Activated CD4-positive, alpha-beta memory T cell treated with anti-CD3 and anti-CD28 coated beads for 36 hours (primary cell): ENCODE data around the gene SYPL1. TPM values are rescaled to one million over a fixed set of nuclear protein-coding genes. Genes with fewer than 3 reads are reported as not detected.

Experiments
- CTCF ChIA-PET: fragments of 350-600 bp; sonication (Branson Sonifier 250); formaldehyde crosslinking; loops from one replicate; lab custom pipeline; 2021; ENCODE audit warnings: antibody characterized with exemption, inconsistent platforms; lab: Charles Lee
- POLR2A ChIA-PET: fragments of 350-600 bp; sonication (Branson Sonifier 250); formaldehyde crosslinking; loops from one replicate; lab custom pipeline; 2021; ENCODE audit warnings: antibody characterized with exemption; lab: Charles Lee
- DNase-seq: peaks from one replicate; pipeline ENCODE4 v3.0.0-alpha.2; 2020
- H3K27ac Mint-ChIP-seq: one replicate; pipeline ENCODE4 v1.8.0; 2021; ENCODE audit warnings: mixed read lengths
- H3K27me3 Mint-ChIP-seq: one replicate; pipeline ENCODE4 v1.8.0; 2021; ENCODE audit warnings: mixed read lengths
- H3K36me3 Mint-ChIP-seq: one replicate; pipeline ENCODE4 v1.8.0; 2021; ENCODE audit warnings: mixed read lengths
- H3K4me1 Mint-ChIP-seq: one replicate; pipeline ENCODE4 v1.8.0; 2021; ENCODE audit warnings: low read depth, mixed read lengths
- H3K4me3 Mint-ChIP-seq: one replicate; pipeline ENCODE4 v1.8.0; 2021; ENCODE audit warnings: mild to moderate bottlenecking, mixed read lengths
- H3K9me3 Mint-ChIP-seq: one replicate; pipeline ENCODE4 v1.8.0; 2021; ENCODE audit warnings: mixed read lengths
- intact Hi-C: fragments of 100-400 bp; cut with micrococcal nuclease; formaldehyde crosslinking; loops from one replicate; pipeline ENCODE4 v1.15.1; 2023
- total RNA-seq, 2 experiments: library from RNA; stranded (reverse); gene quantifications; one replicate each; pipeline ENCODE4 v1.2.3, GENCODE V29; 2021

Gene SYPL1
- total RNA-seq, 2 experiments from 2014 or later, result 27.4 to 29.1 TPM

GRCh38 chr7:106071356-106071998, 40.6 kb downstream of the SYPL1 start:
- H3K27me3 Mint-ChIP-seq, result no peaks in the 10 kb centered on the region
- POLR2A ChIA-PET, result interaction anchor here (1.1 to 1.3 kb wide), 2 partner anchors 40 to 43 kb away, joined by 5 to 12 read pairs; partner anchors contain the start of gene SYPL1
- no peaks in the 10 kb centered on the region for H3K9me3 Mint-ChIP-seq

GRCh38 chr7:106070567-106071254, 41.4 kb downstream of the SYPL1 start:
- Mint-ChIP-seq H3K36me3 (no peaks in the 10 kb centered on the region), H3K4me1 (peaks cover 26% of the 10 kb centered on the region)
- POLR2A ChIA-PET, result interaction anchor here (1.0 to 1.3 kb wide), 2 partner anchors 41 kb away, joined by 3 to 12 read pairs; partner anchors contain the start of gene SYPL1

More at GRCh38 chr7:106071356-106071998, 40.6 kb downstream of the SYPL1 start:
- CTCF ChIA-PET, result interaction anchor here (0.6 to 2.6 kb wide), 12 partner anchors 9 to 408 kb away, joined by 3 to 20 read pairs (median 3); no protein-coding TSS in a partner anchor
- Mint-ChIP-seq H3K27ac (peak overlapping the region; percentile 92), H3K4me1 (peaks cover 26% of the 10 kb centered on the region), H3K4me3 (peak overlapping the region; percentile 62), H3K36me3 (no peaks in the 10 kb centered on the region)
- peak; percentile 67 for DNase-seq
- intact Hi-C loops, result loop anchor here (1.0 kb wide), 3 partner anchors 14 to 55 kb away; partner anchors contain the start of gene SYPL1

GRCh38 chr7:106070201-106070551, 41.9 kb downstream of the SYPL1 start:
- H3K9me3 Mint-ChIP-seq, result no peaks in the 10 kb centered on the region
- H3K27ac Mint-ChIP-seq, result no peak overlapping the region
- peaks cover 26% of the 10 kb centered on the region for H3K4me1 Mint-ChIP-seq
- no peak for DNase-seq
- intact Hi-C loops, result no loop called here
- no peak overlapping the region for H3K4me3 Mint-ChIP-seq
- no peaks in the 10 kb centered on the region for H3K36me3 Mint-ChIP-seq
- CTCF ChIA-PET, result interaction anchor here (1.9 to 2.6 kb wide), 2 partner anchors 13 to 85 kb away, joined by 8 to 20 read pairs; no protein-coding TSS in a partner anchor
- H3K27me3 Mint-ChIP-seq, result no peaks in the 10 kb centered on the region
- POLR2A ChIA-PET, result interaction anchor here (1.0 kb wide), 1 partner anchor 42 kb away, joined by 3 read pairs; the partner anchor contains the start of gene SYPL1

More at GRCh38 chr7:106070567-106071254, 41.4 kb downstream of the SYPL1 start:
- no peaks in the 10 kb centered on the region for H3K9me3 Mint-ChIP-seq
- H3K27me3 Mint-ChIP-seq, result no peaks in the 10 kb centered on the region
- H3K27ac Mint-ChIP-seq, result peak overlapping the region; percentile 92
- no peak overlapping the region for H3K4me3 Mint-ChIP-seq
- intact Hi-C loops, result loop anchor here (1.0 kb wide), 3 partner anchors 13 to 56 kb away; partner anchors contain the start of gene SYPL1
- CTCF ChIA-PET, result interaction anchor here (1.5 to 2.6 kb wide), 6 partner anchors 13 to 106 kb away, joined by 3 to 20 read pairs (median 6); no protein-coding TSS in a partner anchor
- no peak for DNase-seq

- H3K4me3 Mint-ChIP-seq, result no peak overlapping the region
- no peaks in the 10 kb centered on the region for H3K9me3 Mint-ChIP-seq
- ChIA-PET POLR2A (interaction anchor here (1.0 kb wide), 1 partner anchor 42 kb away, joined by 3 read pairs; the partner anchor contains the start of gene SYPL1), CTCF (interaction anchor here (0.8 to 2.6 kb wide), 3 partner anchors 12 to 84 kb away, joined by 3 to 20 read pairs (median 4); no protein-coding TSS in a partner anchor)
- intact Hi-C loops, result no loop called here
- peak overlapping the region; percentile 21 for H3K27ac Mint-ChIP-seq
- H3K36me3 Mint-ChIP-seq, result no peaks in the 10 kb centered on the region
- H3K4me1 Mint-ChIP-seq, result peaks cover 26% of the 10 kb centered on the region
- H3K27me3 Mint-ChIP-seq, result no peaks in the 10 kb centered on the region
- no peak for DNase-seq
Measured at GRCh38 chr7:106069471-106070200, 42.5 kb downstream of the SYPL1 start.

GRCh38 chr7:106068986-106069385, 43.1 kb downstream of the SYPL1 start:
- no peak for DNase-seq
- intact Hi-C loops, result no loop called here
- Mint-ChIP-seq H3K27me3 (no peaks in the 10 kb centered on the region), H3K4me3 (no peak overlapping the region), H3K36me3 (no peaks in the 10 kb centered on the region), H3K4me1 (peaks cover 26% of the 10 kb centered on the region), H3K27ac (no peak overlapping the region), H3K9me3 (no peaks in the 10 kb centered on the region)
- POLR2A ChIA-PET, result no interaction called here
- CTCF ChIA-PET, result interaction anchor here (0.8 to 1.3 kb wide), 2 partner anchors 13 to 85 kb away, joined by 3 to 4 read pairs; no protein-coding TSS in a partner anchor

GRCh38 chr7:106068538-106068961, 43.6 kb downstream of the SYPL1 start:
- ChIA-PET POLR2A (no interaction called here), CTCF (interaction anchor here (1.3 to 1.4 kb wide), 2 partner anchors 11 to 85 kb away, joined by 3 read pairs; no protein-coding TSS in a partner anchor)
- H3K9me3 Mint-ChIP-seq, result no peaks in the 10 kb centered on the region
- intact Hi-C loops, result no loop called here
- no peak overlapping the region for H3K4me3 Mint-ChIP-seq
- no peaks in the 10 kb centered on the region for H3K27me3 Mint-ChIP-seq
- H3K27ac Mint-ChIP-seq, result no peak overlapping the region
- no peak for DNase-seq
- H3K36me3 Mint-ChIP-seq, result no peaks in the 10 kb centered on the region
- H3K4me1 Mint-ChIP-seq, result peaks cover 26% of the 10 kb centered on the region

- Mint-ChIP-seq H3K27me3 (no peaks in the 10 kb centered on the region), H3K36me3 (no peaks in the 10 kb centered on the region), H3K27ac (no peak overlapping the region), H3K4me3 (no peak overlapping the region), H3K4me1 (peaks cover 27% of the 10 kb centered on the region), H3K9me3 (no peaks in the 10 kb centered on the region)
- POLR2A ChIA-PET, result interaction anchor here (1.1 kb wide), 1 partner anchor 44 kb away, joined by 3 read pairs; the partner anchor contains the start of gene SYPL1
- CTCF ChIA-PET, result interaction anchor here (1.4 kb wide), 1 partner anchor 10 kb away, joined by 3 read pairs; no protein-coding TSS in a partner anchor
- no peak for DNase-seq
- intact Hi-C loops, result no loop called here
Measured at GRCh38 chr7:106067678-106068077, 44.4 kb downstream of the SYPL1 start.

- no peak for DNase-seq
- POLR2A ChIA-PET, result no interaction called here
- H3K36me3 Mint-ChIP-seq, result no peaks in the 10 kb centered on the region
- H3K9me3 Mint-ChIP-seq, result no peaks in the 10 kb centered on the region
- CTCF ChIA-PET, result interaction anchor here (1.0 to 1.3 kb wide), 2 partner anchors 86 to 88 kb away, joined by 3 to 5 read pairs; no protein-coding TSS in a partner anchor
- intact Hi-C loops, result no loop called here
- no peak overlapping the region for H3K27ac Mint-ChIP-seq
- peaks cover 13% of the 10 kb centered on the region for H3K4me1 Mint-ChIP-seq
- H3K4me3 Mint-ChIP-seq, result no peak overlapping the region
- H3K27me3 Mint-ChIP-seq, result no peaks in the 10 kb centered on the region
Measured at GRCh38 chr7:106065575-106066500, 46.3 kb downstream of the SYPL1 start.

- Mint-ChIP-seq H3K36me3 (no peaks in the 10 kb centered on the region), H3K27ac (no peak overlapping the region), H3K4me1 (peaks cover 10% of the 10 kb centered on the region), H3K9me3 (no peaks in the 10 kb centered on the region), H3K4me3 (no peak overlapping the region), H3K27me3 (no peaks in the 10 kb centered on the region)
- DNase-seq, result no peak
- POLR2A ChIA-PET, result no interaction called here
- intact Hi-C loops, result no loop called here
- CTCF ChIA-PET, result interaction anchor here (1.3 kb wide), 1 partner anchor 87 kb away, joined by 5 read pairs; no protein-coding TSS in a partner anchor
Measured at GRCh38 chr7:106064771-106065574, 47.1 kb downstream of the SYPL1 start.

GRCh38 chr7:106064316-106064715, 47.8 kb downstream of the SYPL1 start:
- Mint-ChIP-seq H3K4me3 (no peak overlapping the region), H3K4me1 (peaks cover 7% of the 10 kb centered on the region), H3K36me3 (no peaks in the 10 kb centered on the region), H3K27me3 (no peaks in the 10 kb centered on the region), H3K9me3 (no peaks in the 10 kb centered on the region), H3K27ac (no peak overlapping the region)
- intact Hi-C loops, result no loop called here
- DNase-seq, result no peak
- ChIA-PET CTCF (no interaction called here), POLR2A (no interaction called here)
